ENCODE measurements around the gene KRTAP3-2.

KRTAP3-2 gene

GRCh38 chr17:40974366-40974765 lies 25.3 kb downstream of the KRTAP3-2 start:
- FAIRE-seq: no peak
- DNase-seq (ENCODE audit: insufficient read length, low spot score): no peak

- DNase-seq (ENCODE audit: insufficient read length, low spot score): no peak
- no peak for FAIRE-seq
These were observed 32.1 kb downstream of the KRTAP3-2 start for GRCh38 chr17:40967582-40967981.

GRCh38 chr17:40966848-40967247 lies 32.9 kb downstream of the KRTAP3-2 start, which contains the start of gene KRT39:
Gene KRT39, minus strand, starts transcription at chr17:40966948. Its CDS starts 92 bp downstream, at chr17:40966856.
- FAIRE-seq (no peak), DNase-seq (ENCODE audit: insufficient read length, low spot score) (no peak)

GRCh38 chr17:40963838-40964237 lies 35.9 kb downstream of the KRTAP3-2 start:
- peak; percentile 78 for FAIRE-seq
- DNase-seq (ENCODE audit: insufficient read length, low spot score): peak; percentile 31

GRCh38 chr17:40962059-40962561 lies 37.6 kb downstream of the KRTAP3-2 start:
- FAIRE-seq: no peak
- no peak for DNase-seq (ENCODE audit: insufficient read length, low spot score)

GRCh38 chr17:40961591-40961990 lies 38.1 kb downstream of the KRTAP3-2 start:
- FAIRE-seq (no peak), DNase-seq (ENCODE audit: insufficient read length, low spot score) (no peak)

GRCh38 chr17:40960144-40960543 lies 39.6 kb downstream of the KRTAP3-2 start:
- no peak for DNase-seq (ENCODE audit: insufficient read length, low spot score)
- no peak for FAIRE-seq

GRCh38 chr17:40958086-40958953 lies 41.4 kb downstream of the KRTAP3-2 start:
- DNase-seq (ENCODE audit: insufficient read length, low spot score) (no peak), FAIRE-seq (no peak)

GRCh38 chr17:40956401-40957254 lies 43.1 kb downstream of the KRTAP3-2 start:
- DNase-seq (ENCODE audit: insufficient read length, low spot score) (no peak), FAIRE-seq (no peak)

GRCh38 chr17:40953881-40954280 lies 45.8 kb downstream of the KRTAP3-2 start:
- FAIRE-seq: no peak
- no peak for DNase-seq (ENCODE audit: insufficient read length, low spot score)

GRCh38 chr17:40952661-40953060 lies 47.0 kb downstream of the KRTAP3-2 start:
- FAIRE-seq: no peak
- no peak for DNase-seq (ENCODE audit: insufficient read length, low spot score)

- DNase-seq (ENCODE audit: insufficient read length, low spot score) (no peak), FAIRE-seq (no peak)
These were observed 47.6 kb downstream of the KRTAP3-2 start for GRCh38 chr17:40952154-40952553.

- DNase-seq (ENCODE audit: insufficient read length, low spot score): no peak
- FAIRE-seq: no peak
These were observed 48.6 kb downstream of the KRTAP3-2 start for GRCh38 chr17:40951011-40951622.

GRCh38 chr17:40950176-40950575 lies 49.5 kb downstream of the KRTAP3-2 start:
- FAIRE-seq: no peak
- DNase-seq (ENCODE audit: insufficient read length, low spot score): no peak

GRCh38 chr17:40949418-40949817 lies 50.3 kb downstream of the KRTAP3-2 start:
- no peak for FAIRE-seq
- DNase-seq (ENCODE audit: insufficient read length, low spot score): no peak
